GM12878 (cell line): ENCODE data around the gene SIPA1. TPM values are rescaled to one million over a fixed set of nuclear protein-coding genes. Genes with fewer than 3 reads are reported as not detected.
A peak's percentile ranks its signal among the peaks of the same experiment; 100 is the strongest.

Experiments
- BACH1 ChIP-seq: fragments of 450-650 bp; IDR thresholded peaks from 2 replicates; pipeline ENCODE4 v1.6.1; 2017; ENCODE audit warnings: mild to moderate bottlenecking, borderline replicate concordance
- BRCA1 ChIP-seq: IDR thresholded peaks from 2 replicates; pipeline ENCODE4 v1.6.1; 2011; ENCODE audit warnings: low read depth, low read length, improper control_type of control experiment
- CHD4 ChIP-seq: fragments of 200-600 bp; sonication (generic); IDR thresholded peaks from 2 replicates; pipeline ENCODE4 v1.6.1; 2016; ENCODE audit warnings: mild to moderate bottlenecking
- CUX1 ChIP-seq: IDR thresholded peaks from 2 replicates; pipeline ENCODE4 v1.6.1; 2012; ENCODE audit warnings: improper control_type of control experiment, low read depth, low read length; ENCODE audit not compliant: insufficient replicate concordance
- E4F1 ChIP-seq: fragments of 450-650 bp; IDR thresholded peaks from 2 replicates; pipeline ENCODE4 v1.6.1; 2018; ENCODE audit warnings: borderline replicate concordance, mild to moderate bottlenecking; ENCODE audit not compliant: partially characterized antibody
- EZH2 ChIP-seq: IDR thresholded peaks from 2 replicates; pipeline ENCODE4 v1.6.1; 2012; ENCODE audit warnings: low read depth, mild to moderate bottlenecking, control low read depth, inconsistent platforms, low read length, borderline replicate concordance; ENCODE audit not compliant: control insufficient read depth
- HCFC1 ChIP-seq: fragments of 150-350 bp; IDR thresholded peaks from 2 replicates; pipeline ENCODE4 v1.6.1; 2014; ENCODE audit warnings: low read length
- KAT2A ChIP-seq: conservative IDR thresholded peaks from 2 replicates; pipeline ENCODE4 v1.6.1; 2011; ENCODE audit warnings: low read depth, low read length; ENCODE audit not compliant: control insufficient read depth
- MTA2 ChIP-seq: fragments of 450-650 bp; IDR thresholded peaks from 2 replicates; pipeline ENCODE4 v1.6.1; 2016; ENCODE audit warnings: low read depth, mild to moderate bottlenecking, moderate library complexity
- MYC ChIP-seq: IDR thresholded peaks from 2 replicates; pipeline ENCODE4 v1.6.1; 2011; ENCODE audit warnings: mild to moderate bottlenecking, low read length, moderate library complexity, inconsistent platforms; ENCODE audit not compliant: insufficient read depth, insufficient replicate concordance, insufficient read length, severe bottlenecking
- PML ChIP-seq: IDR thresholded peaks from 2 replicates; pipeline ENCODE4 v1.6.1; 2012; ENCODE audit warnings: low read length, inconsistent platforms
- RAD21 ChIP-seq: IDR thresholded peaks from 2 replicates; pipeline ENCODE4 v1.6.1; 2011; ENCODE audit warnings: mild to moderate bottlenecking, low read depth, low read length, moderate library complexity; ENCODE audit not compliant: insufficient read depth
- SMAD5 ChIP-seq: IDR thresholded peaks from 2 replicates; pipeline ENCODE4 v1.6.1; 2016; ENCODE audit warnings: antibody characterized with exemption, low read depth
- SRF ChIP-seq, 2 experiments: IDR thresholded peaks; 2 replicates each; pipeline ENCODE4 v1.6.1; 2011; ENCODE audit warnings: low read depth in 2 of 2, low read length in 2 of 2, mild to moderate bottlenecking in 1 of 2, moderate library complexity in 1 of 2
- STAT3 ChIP-seq: IDR thresholded peaks from 2 replicates; pipeline ENCODE4 v1.6.1; 2011; ENCODE audit warnings: low read depth, low read length, improper control_type of control experiment
- WRNIP1 ChIP-seq: IDR thresholded peaks from 2 replicates; pipeline ENCODE4 v1.6.1; 2011; ENCODE audit warnings: low read depth, low read length, improper control_type of control experiment, borderline replicate concordance
- YBX1 ChIP-seq: fragments of 450-650 bp; IDR thresholded peaks from 2 replicates; pipeline ENCODE4 v1.6.1; 2016; ENCODE audit warnings: antibody characterized with exemption
- ZNF207 ChIP-seq: fragments of 450-650 bp; IDR thresholded peaks from 2 replicates; pipeline ENCODE4 v1.6.1; 2014; ENCODE audit warnings: antibody characterized with exemption, mild to moderate bottlenecking, borderline replicate concordance
- ZNF687 ChIP-seq: fragments of 450-650 bp; IDR thresholded peaks from 2 replicates; pipeline ENCODE4 v1.6.1; 2017; ENCODE audit warnings: mild to moderate bottlenecking, moderate library complexity
- polyA plus RNA-seq, 11 experiments: library from polyadenylated mRNA; depleted of rRNA in 4 of 11; unstranded in 6 of 11; stranded (reverse) in 5 of 11; fragments of >200 nt; fragmentation: Nextera tagmentation in 4 of 11; fragmentation: Illumina TruSeq in 1 of 11; extraction: Ambion mirVana in 4 of 11; extraction: Trizol in 1 of 11; gene quantifications; 1 replicate in 1 of 11; 2 replicates in 10 of 11; pipeline versions ENCODE4 v1.2.1 to v1.2.3, GENCODE V29; 2011 to 2016; ENCODE audit warnings: inconsistent platforms in 2 of 11, missing spikeins in 2 of 11, low read depth in 1 of 11
- total RNA-seq, 4 experiments: library from RNA; depleted of rRNA in 3 of 4; stranded (reverse); fragments of >200 nt in 3 of 4; fragmentation: Illumina TruSeq in 1 of 4; extraction: Trizol in 1 of 4; gene quantifications; 2 replicates each; pipeline versions ENCODE4 v1.2.1 to v1.2.3, GENCODE V29; 2013 to 2021

Gene SIPA1
- total and polyA plus RNA-seq, 10 of the 15 experiments (the other 5 are each of a cell fraction or from before 2014, with no cell fraction given) = 1.0 to 139 (median 33.4) TPM

- TF ChIP-seq E4F1 (no peak), KAT2A (no peak), HCFC1 (no peak), MTA2 (no peak), ZNF207 (peak; percentile 90), EZH2 (no peak), SMAD5 (0 out of 2 replicates have a peak, but pooled peaks have one; percentile 19), RAD21 (no peak), ZNF687 (no peak), SRF (IDR thresholded peaks at IDR 0.05; ENCODE audit: low read depth in 2 of 2, low read length in 2 of 2) (no peak), CHD4 (no peak), CUX1 (no peak), BRCA1 (no peak), WRNIP1 (no peak), MYC (no peak), YBX1 (no peak), PML (peak; percentile 41; the same call in 1 of the 2 replicates), STAT3 (no peak), BACH1 (peak; percentile 76)
Measured at GRCh38 chr11:65637794-65638419, at the start of gene SIPA1 (continued).
